HG03095 (cell line): ENCODE results near the gene DGKA.
"Not testable (repeated sequence)": the region's sequence is repeated elsewhere in the genome, so short reads cannot be mapped to it uniquely, and the experiment has no call there.

Source experiments
- ATAC-seq: cut with Tn5 transposase; IDR thresholded peaks from one replicate; pipeline ENCODE4 v1.9.1; 2021; ENCODE audit warnings: moderate library complexity; ENCODE audit not compliant: unreplicated experiment

Gene DGKA

DNA sequence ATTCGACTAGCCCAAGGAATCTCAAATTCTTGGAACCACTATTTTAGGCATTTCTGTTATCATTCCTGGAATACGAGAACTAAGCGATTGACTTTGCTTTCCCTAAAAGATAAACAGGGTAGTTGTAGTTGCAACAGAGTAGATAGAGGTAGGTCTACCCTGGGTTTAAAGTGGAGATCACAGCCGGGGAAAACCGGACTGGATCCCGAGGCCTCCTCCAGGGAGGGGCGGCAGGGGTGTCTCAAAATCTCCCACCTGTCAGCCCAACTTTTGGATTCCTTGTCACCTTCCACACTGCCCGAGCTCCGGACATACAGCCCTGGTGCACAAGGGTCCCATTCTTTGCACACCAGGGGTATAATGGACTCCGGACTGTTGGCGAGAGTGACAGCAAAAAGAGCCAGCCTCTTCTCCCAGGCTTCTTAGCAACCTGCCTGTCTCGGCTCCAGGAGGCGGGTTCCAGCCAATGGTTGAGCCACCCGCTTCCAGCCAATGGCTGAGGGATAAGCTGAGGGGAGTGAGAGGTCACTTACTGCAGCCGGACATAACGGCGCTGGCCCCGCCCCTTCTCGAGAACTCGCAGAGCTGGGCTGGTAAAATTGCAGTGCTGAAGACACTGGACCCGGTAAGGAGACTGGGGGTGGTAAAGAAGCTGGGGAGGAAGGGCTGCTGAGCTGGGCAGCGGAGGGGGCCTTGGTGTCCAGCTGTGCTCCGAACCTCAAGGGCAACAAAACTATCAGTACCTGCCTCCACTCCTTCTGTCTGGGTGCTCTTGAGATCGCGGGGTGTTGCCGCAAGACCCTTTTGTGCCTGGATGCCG is 66.0 kb downstream of the DGKA start, which contains the start of gene SUOX:
Gene SUOX, plus strand, starts transcription at position 562 of the 820 bp plus-strand sequence. CDS start 4,946 bp downstream, outside the sequence.
- ATAC-seq = peak; percentile 99

DNA sequence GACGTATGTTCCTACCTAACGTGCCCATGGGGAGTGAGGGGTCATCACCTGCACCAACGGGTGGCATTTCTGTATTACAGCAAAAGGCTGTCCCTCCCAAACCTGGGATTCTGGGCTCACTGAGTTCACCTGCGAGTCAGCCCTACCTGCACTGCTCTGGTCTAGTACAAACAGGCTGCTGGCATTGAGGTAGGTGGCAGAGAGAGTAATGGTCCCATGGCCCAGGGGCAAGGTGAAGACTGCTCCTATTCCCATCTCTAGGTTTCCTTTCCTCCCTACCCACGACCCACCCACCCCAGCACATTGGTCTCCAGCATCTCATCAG is 66.5 kb downstream of the DGKA start:
- ATAC-seq = no peak

GRCh38 chr12:55999522-55999921 is 68.6 kb downstream of the DGKA start:
- ATAC-seq = not testable (repeated sequence)

GRCh38 chr12:55999999-56000540 is 69.1 kb downstream of the DGKA start:
- ATAC-seq = not testable (repeated sequence)

DNA sequence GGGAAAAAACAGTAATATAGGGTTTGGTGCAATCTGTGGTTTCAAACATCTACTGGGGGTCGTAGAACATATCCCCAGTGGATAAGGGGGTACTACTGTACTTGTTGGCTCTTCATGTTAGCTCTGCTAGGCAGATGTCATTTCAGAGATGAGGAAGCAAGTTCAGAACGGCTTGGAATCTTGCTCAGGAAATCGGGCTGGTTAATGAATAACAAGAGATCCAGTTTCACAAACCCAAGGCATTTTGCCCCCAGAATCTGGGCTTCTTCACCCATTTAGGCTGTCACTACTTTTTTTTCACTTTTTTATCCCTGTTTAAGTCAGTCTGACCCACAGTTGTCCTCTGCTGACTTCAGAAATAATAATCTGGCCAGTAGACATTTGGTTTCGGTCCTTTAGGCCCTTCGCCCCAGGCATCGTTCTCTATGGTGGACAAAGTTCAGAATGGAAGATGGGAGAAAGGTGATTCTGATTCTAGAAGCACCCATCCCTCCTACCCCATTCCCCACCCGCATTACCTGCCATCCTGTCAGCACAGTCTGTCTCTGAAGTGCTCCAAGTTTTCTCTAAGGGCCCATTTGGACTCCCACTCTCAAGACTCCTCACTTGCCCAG is 70.6 kb downstream of the DGKA start:
- no peak for ATAC-seq

DNA sequence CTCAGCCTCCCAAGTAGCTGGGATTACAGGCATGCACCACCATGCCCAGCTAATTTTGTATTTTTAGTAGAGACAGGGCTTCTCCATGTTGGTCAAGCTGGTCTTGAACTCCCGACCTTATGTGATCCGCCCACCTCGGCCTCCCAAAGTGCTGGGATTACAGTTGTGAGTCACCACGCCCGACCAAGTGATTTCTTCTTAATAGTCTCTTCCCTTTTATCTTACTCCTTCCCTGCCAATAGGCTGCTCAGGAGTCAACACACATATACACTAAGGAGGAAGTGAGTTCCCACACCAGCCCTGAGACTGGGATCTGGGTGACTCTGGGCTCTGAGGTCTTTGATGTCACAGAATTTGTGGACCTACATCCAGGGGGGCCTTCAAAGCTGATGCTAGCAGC is 72.4 kb downstream of the DGKA start:
- not testable (repeated sequence) for ATAC-seq
